H1 (cell line): ENCODE data around the gene BRD9. TPM values are rescaled to one million over a fixed set of nuclear protein-coding genes. Genes with fewer than 3 reads are reported as not detected.

Experiments
- CTCF ChIA-PET: fragments of 300-600 bp; sonication (Branson Sonifier 250); formaldehyde crosslinking; loops from one replicate; lab custom pipeline; 2021; ENCODE audit not compliant: partially characterized antibody; lab: Charles Lee
- POLR2A ChIA-PET: fragments of 300-600 bp; sonication (Branson Sonifier 250); formaldehyde crosslinking; loops from one replicate; lab custom pipeline; 2021; ENCODE audit warnings: inconsistent platforms; ENCODE audit not compliant: partially characterized antibody; lab: Charles Lee
- DNase-seq, 2 experiments: peaks; one replicate each; pipeline versions ENCODE4 v3.0.0 to v3.0.0-alpha.2; 2010 to 2022; ENCODE audit warnings: low spot score in 2 of 2, low read depth in 1 of 2, mixed read lengths in 1 of 2
- FAIRE-seq: peaks from 2 replicates; lab custom pipeline; 2011; peaks lifted over from hg19 to GRCh38; lab: Jason Lieb, UNC
- H2AFZ ChIP-seq: 2 replicates; pipeline ENCODE4 v1.8.1; 2012; ENCODE audit warnings: low read length, inconsistent platforms
- H2AK5ac ChIP-seq: 2 replicates; pipeline ENCODE4 v1.6.1; 2013; ENCODE audit warnings: low read depth, low read length
- H2BK120ac ChIP-seq: replicated peaks from 2 replicates; pipeline ENCODE3; 2013; ENCODE audit warnings: low read depth, low read length, inconsistent platforms
- H2BK12ac ChIP-seq: 2 replicates; pipeline ENCODE4 v1.6.1; 2013; ENCODE audit warnings: low read depth, low read length
- H2BK15ac ChIP-seq: 2 replicates; pipeline ENCODE4 v1.6.1; 2013; ENCODE audit warnings: low read length
- H2BK20ac ChIP-seq: 2 replicates; pipeline ENCODE4 v1.6.1; 2013; ENCODE audit warnings: low read length
- H2BK5ac ChIP-seq: 2 replicates; pipeline ENCODE4 v1.6.1; 2013; ENCODE audit warnings: low read depth, low read length
- H3K14ac ChIP-seq: 2 replicates; pipeline ENCODE4 v1.6.1; 2013; ENCODE audit warnings: inconsistent platforms; ENCODE audit not compliant: insufficient read length
- H3K18ac ChIP-seq: 2 replicates; pipeline ENCODE4 v1.6.1; 2013; ENCODE audit warnings: low read length; ENCODE audit errors: extremely low read depth
- H3K23ac ChIP-seq: 2 replicates; pipeline ENCODE4 v1.6.1; 2013; ENCODE audit warnings: inconsistent platforms; ENCODE audit not compliant: insufficient read length
- H3K23me2 ChIP-seq: 2 replicates; pipeline ENCODE4 v1.6.1; 2013; ENCODE audit warnings: low read depth, low read length
- H3K27ac ChIP-seq: 2 replicates; pipeline ENCODE4 v1.6.1; 2011; ENCODE audit warnings: low read depth, low read length, inconsistent platforms
- H3K27me3 ChIP-seq, 4 experiments: replicated peaks in 1 of 4; 1 replicate in 1 of 4; 2 replicates in 3 of 4; pipeline versions ENCODE4 v1.6.1 to v1.8.1; 2011 to 2013; ENCODE audit warnings: low read length in 3 of 4, mild to moderate bottlenecking in 3 of 4, inconsistent platforms in 2 of 4, mixed read lengths in 2 of 4, moderate library complexity in 1 of 4; ENCODE audit not compliant: control insufficient read depth in 3 of 4, insufficient read depth in 3 of 4; ENCODE audit errors: extremely low read depth in 1 of 4
- H3K36me3 ChIP-seq, 4 experiments: 2 replicates each; pipeline versions ENCODE4 v1.6.1 to v1.8.1; 2011 to 2013; ENCODE audit warnings: mild to moderate bottlenecking in 4 of 4, low read length in 3 of 4, moderate library complexity in 2 of 4, control low read depth in 1 of 4, inconsistent platforms in 1 of 4; ENCODE audit not compliant: insufficient read depth in 4 of 4, control insufficient read depth in 2 of 4
- H3K4ac ChIP-seq: replicated peaks from 2 replicates; pipeline ENCODE3; 2013; ENCODE audit warnings: low read length, low read depth, mixed read lengths, inconsistent platforms; ENCODE audit not compliant: insufficient read length
- H3K4me1 ChIP-seq, 4 experiments: replicated peaks in 1 of 4; 1 replicate in 1 of 4; 2 replicates in 3 of 4; pipeline versions ENCODE4 v1.6.1 to v1.8.1; 2011 to 2013; ENCODE audit warnings: low read length in 3 of 4, inconsistent platforms in 2 of 4, mixed read lengths in 1 of 4; ENCODE audit not compliant: insufficient read depth in 4 of 4, control insufficient read depth in 3 of 4
- H3K4me2 ChIP-seq, 2 experiments: 2 replicates each; pipeline versions ENCODE4 v1.6.1 to v1.8.1; 2011 to 2013; ENCODE audit warnings: low read depth in 2 of 2, low read length in 2 of 2, control low read depth in 1 of 2, inconsistent platforms in 1 of 2, mild to moderate bottlenecking in 1 of 2; ENCODE audit not compliant: insufficient read depth in 1 of 2
- H3K4me3 ChIP-seq, 4 experiments: fragments of 200-600, 300-600 bp in 1 of 4; sonication (generic), shearing (Covaris generic), sonication (Bioruptor Twin) in 1 of 4; 2 replicates each; pipeline versions ENCODE4 v1.5.1 to v1.8.1; 2011 to 2016; ENCODE audit warnings: low read length in 4 of 4, low read depth in 3 of 4, control low read depth in 2 of 4, inconsistent platforms in 2 of 4, mild to moderate bottlenecking in 2 of 4, mixed read lengths in 1 of 4, moderate library complexity in 1 of 4; ENCODE audit not compliant: insufficient read depth in 2 of 4; ENCODE audit errors: extremely low read depth in 1 of 4
- H3K56ac ChIP-seq: replicated peaks from 2 replicates; pipeline ENCODE3; 2013; ENCODE audit warnings: low read depth, mild to moderate bottlenecking, mixed read lengths, low read length, inconsistent platforms; ENCODE audit not compliant: insufficient read length
- H3K79me1 ChIP-seq: 2 replicates; pipeline ENCODE4 v1.6.1; 2013; ENCODE audit warnings: low read depth, low read length, control low read depth
- H3K79me2 ChIP-seq, 2 experiments: 2 replicates each; pipeline versions ENCODE4 v1.6.1 to v1.8.1; 2012 to 2013; ENCODE audit warnings: low read length in 2 of 2, mild to moderate bottlenecking in 2 of 2, inconsistent platforms in 1 of 2; ENCODE audit not compliant: insufficient read depth in 2 of 2, control insufficient read depth in 1 of 2
- H3K9ac ChIP-seq, 4 experiments: replicated peaks in 1 of 4; 1 replicate in 1 of 4; 2 replicates in 3 of 4; pipeline versions ENCODE4 v1.6.1 to v1.8.1; 2011 to 2013; ENCODE audit warnings: low read depth in 3 of 4, low read length in 3 of 4, control low read depth in 2 of 4, mild to moderate bottlenecking in 2 of 4, moderate library complexity in 2 of 4, inconsistent platforms in 1 of 4; ENCODE audit errors: extremely low read depth in 1 of 4
- H3K9me3 ChIP-seq, 2 experiments: 2 replicates each; pipeline versions ENCODE4 v1.6.1 to v1.8.1; 2012 to 2013; ENCODE audit warnings: mild to moderate bottlenecking in 2 of 2, moderate library complexity in 2 of 2, control low read depth in 1 of 2, inconsistent platforms in 1 of 2, low read depth in 1 of 2, low read length in 1 of 2, mixed read lengths in 1 of 2; ENCODE audit not compliant: insufficient read depth in 2 of 2
- H4K20me1 ChIP-seq, 2 experiments: replicated peaks in 1 of 2; 2 replicates each; pipeline versions ENCODE3 to v1.8.1; 2011 to 2013; ENCODE audit warnings: inconsistent platforms in 2 of 2, low read length in 2 of 2, mild to moderate bottlenecking in 1 of 2; ENCODE audit not compliant: insufficient read depth in 2 of 2, control insufficient read depth in 1 of 2
- H4K5ac ChIP-seq: 2 replicates; pipeline ENCODE4 v1.6.1; 2013; ENCODE audit warnings: low read length, low read depth, mixed read lengths, inconsistent platforms; ENCODE audit not compliant: insufficient read length
- H4K8ac ChIP-seq: 2 replicates; pipeline ENCODE4 v1.8.0; 2013; ENCODE audit warnings: mild to moderate bottlenecking, moderate library complexity, low read length, inconsistent platforms; ENCODE audit not compliant: insufficient read depth; ENCODE audit errors: extremely low read depth
- H4K91ac ChIP-seq: replicated peaks from 2 replicates; pipeline ENCODE3; 2013; ENCODE audit warnings: low read length, mixed read lengths, inconsistent platforms; ENCODE audit not compliant: insufficient read length
- ATF3 ChIP-seq: IDR thresholded peaks from 2 replicates; pipeline ENCODE4 v1.6.1; 2011; ENCODE audit warnings: low read depth, mild to moderate bottlenecking, low read length; ENCODE audit not compliant: insufficient read depth
- CBX8 ChIP-seq: fragments of 300-800, 300-1000 bp; sonication (generic); IDR thresholded peaks from 2 replicates; pipeline ENCODE4 v1.7.1; 2016; ENCODE audit warnings: low read depth, low read length, borderline replicate concordance
- EP300 ChIP-seq, 2 experiments: IDR thresholded peaks; 1 replicate in 1 of 2; 2 replicates in 1 of 2; pipeline ENCODE4 v1.6.1; 2011 to 2012; ENCODE audit warnings: low read depth in 2 of 2, low read length in 2 of 2, mild to moderate bottlenecking in 2 of 2, borderline replicate concordance in 1 of 2, inconsistent platforms in 1 of 2, moderate library complexity in 1 of 2
- HDAC2 ChIP-seq, 2 experiments: fragments of 300-600 bp in 1 of 2; sonication (generic) in 1 of 2; IDR thresholded peaks; 2 replicates each; pipeline ENCODE4 v1.6.1; 2011 to 2012; ENCODE audit warnings: low read depth in 2 of 2, low read length in 2 of 2, mild to moderate bottlenecking in 2 of 2, moderate library complexity in 2 of 2, borderline replicate concordance in 1 of 2, inconsistent platforms in 1 of 2
- KDM4A ChIP-seq: IDR thresholded peaks from one replicate; pipeline ENCODE4 v1.7.1; 2012; ENCODE audit warnings: low read depth, mild to moderate bottlenecking, moderate library complexity, low read length, inconsistent platforms; ENCODE audit not compliant: severe bottlenecking
- PHF8 ChIP-seq: fragments of 200-600 bp; sonication (generic); conservative IDR thresholded peaks from 2 replicates; pipeline ENCODE4 v1.7.1; 2012; ENCODE audit warnings: low read depth, mild to moderate bottlenecking, inconsistent platforms, low read length, moderate library complexity
- POLR2AphosphoS5 ChIP-seq: IDR thresholded peaks from 2 replicates; pipeline ENCODE4 v1.6.1; 2011; ENCODE audit warnings: low read depth, low read length
- RBBP5 ChIP-seq: IDR thresholded peaks from 2 replicates; pipeline ENCODE4 v1.7.1; 2012; ENCODE audit warnings: low read depth, mild to moderate bottlenecking, inconsistent platforms, low read length, moderate library complexity, borderline replicate concordance
- SP2 ChIP-seq: IDR thresholded peaks from 2 replicates; pipeline ENCODE4 v1.6.1; 2012; ENCODE audit warnings: mild to moderate bottlenecking, low read length, inconsistent platforms
- WGBS, 2 experiments: shearing (Covaris generic) in 1 of 2; methylation state at CpG; one replicate each; pipeline versions ENCODE4 v1.1.6 to v1.1.7; 2013 to 2015; ENCODE audit warnings: low lambda C conversion rate in 2 of 2, mixed read lengths in 2 of 2, inconsistent platforms in 1 of 2, low coverage in 1 of 2, missing lambda C conversion rate in 1 of 2; ENCODE audit not compliant: insufficient replicate concordance in 2 of 2, insufficient coverage in 1 of 2, insufficient read length in 1 of 2; ENCODE audit errors: extremely low coverage in 1 of 2, missing lambda C conversion rate in 1 of 2; 5-methylcytosine and 5-hydroxymethylcytosine counted together
- polyA plus RNA-seq, 7 experiments: library from polyadenylated mRNA; depleted of rRNA in 3 of 7; stranded (reverse) in 5 of 7; unstranded in 2 of 7; fragments of >200 nt in 5 of 7; fragments of 200-250 nt in 2 of 7; gene quantifications; 1 replicate in 5 of 7; 2 replicates in 1 of 7; 4 replicates in 1 of 7; pipeline versions ENCODE4 v1.2.1 to v1.2.3, GENCODE V29; 2011 to 2013; ENCODE audit warnings: missing spikeins in 2 of 7, mixed read lengths in 2 of 7
- total RNA-seq: library from RNA; stranded (reverse); fragmentation: NEBNext Ultra II Directional; extraction: Animal tissue kit (Norgen Biotek cat#: 25700); gene quantifications from 2 replicates; pipeline ENCODE4 v1.2.1, GENCODE V29; 2021

The BRD9 gene
- total and polyA plus RNA-seq, 2 of the 8 experiments (the other 6 are each of a cell fraction or from before 2014, with no cell fraction given), result 9.3 to 49.4 TPM

GRCh38 chr5:905139-905642 is 12.6 kb upstream of the BRD9 start:
- Histone ChIP-seq H3K14ac (no peak overlapping the region), H3K36me3 (peaks cover 42 to 76% (median 60%) of the 10 kb centered on the region in 4 experiments), H3K4me3 (no peak overlapping the region), H3K9me3 (no peaks in the 10 kb centered on the region), H4K20me1 (peaks cover 5 to 8% of the 10 kb centered on the region in 2 experiments), H2BK5ac (no peak overlapping the region), H4K91ac (no peak overlapping the region), H2AK5ac (no peak overlapping the region), H3K27me3 (no peaks in the 10 kb centered on the region), H3K79me2 (0 out of 4 replicates have a peak, but pooled peaks cover 0 to 2% of the 10 kb centered on the region in 2 experiments), H3K79me1 (no peaks in the 10 kb centered on the region; the same call in none of the 2 replicates), H2BK20ac (no peak overlapping the region), H2BK120ac (no peak overlapping the region), H3K4ac (no peak overlapping the region), H4K8ac (no peak overlapping the region), H3K4me1 (no peaks in the 10 kb centered on the region), H3K4me2 (no peak overlapping the region), H3K18ac (no peak overlapping the region), H3K23ac (no peak overlapping the region), H2BK15ac (no peak overlapping the region), H4K5ac (no peak overlapping the region), H2BK12ac (no peak overlapping the region), H3K27ac (no peak overlapping the region), H3K56ac (no peak overlapping the region), H3K23me2 (no peaks in the 10 kb centered on the region), H2AFZ (no peak overlapping the region), H3K9ac (no peak overlapping the region)
- no peak for DNase-seq
- ChIA-PET CTCF (interaction anchor here (1.0 to 4.4 kb wide), 4 partner anchors 9 to 235 kb away, joined by 3 to 23 read pairs (median 12); no protein-coding TSS in a partner anchor), POLR2A (no interaction called here)
- WGBS, 2 experiments, result 91% methylated on average over 12 of the region's 12 CpGs; no CpG with 5 or more reads in 1 of the 2 experiments
- no peak for FAIRE-seq
- TF ChIP-seq POLR2AphosphoS5 (no peak), CBX8 (no peak), EP300 (IDR thresholded peaks at IDR 0.05; ENCODE audit: borderline replicate concordance in 1 of 2, low read depth in 2 of 2, low read length in 2 of 2) (no peak), KDM4A (no peak), RBBP5 (no peak), HDAC2 (IDR thresholded peaks at IDR 0.05; ENCODE audit: borderline replicate concordance in 1 of 2, low read depth in 2 of 2, low read length in 2 of 2) (no peak), ATF3 (no peak), SP2 (no peak), PHF8 (no peak)
